Measurements from ENCODE around the gene ATXN7L3. TPM values are rescaled to one million over a fixed set of nuclear protein-coding genes. Genes with fewer than 3 reads are reported as not detected.

Gene ATXN7L3
- total and polyA plus RNA-seq, 9 of the 15 experiments (the other 6 are each of a cell fraction or from before 2014, with no cell fraction given) = 0.62 to 66.1 (median 33.2) TPM

GRCh38 chr17:44199553-44200477, at the start of gene ATXN7L3 (continued):
- TF ChIP-seq ATF6 (CRISPR knock-in tag; IDR thresholded peaks at IDR 0.05) = no peak
- TF ChIP-seq ZNF444 (CRISPR knock-in tag; IDR thresholded peaks at IDR 0.05) = no peak
- TF ChIP-seq ZNF318 (IDR thresholded peaks at IDR 0.05; ENCODE audit: borderline replicate concordance in 1 of 2, low read depth in 1 of 2) = no peak
- no peak for TF ChIP-seq HNRNPL (IDR thresholded peaks at IDR 0.05; ENCODE audit: low read depth, low read length)
- TF ChIP-seq XRCC4 (IDR thresholded peaks at IDR 0.05; ENCODE audit: extremely low read depth, insufficient read depth, insufficient read length) = no peak
- no peak for TF ChIP-seq ZSCAN32 (CRISPR knock-in tag; IDR thresholded peaks at IDR 0.05)
- TF ChIP-seq LCOR (CRISPR knock-in tag; IDR thresholded peaks at IDR 0.05) = no peak
- peak; percentile 78 for TF ChIP-seq MYC (IDR thresholded peaks at IDR 0.05; ENCODE audit: low read depth, low read length)
- no peak for TF ChIP-seq MYC (CRISPR knock-in tag; IDR thresholded peaks at IDR 0.05; ENCODE audit: borderline replicate concordance, low read depth)
- no peak for TF ChIP-seq IRF2 (CRISPR knock-in tag; IDR thresholded peaks at IDR 0.05)
- TF ChIP-seq ARID4B (CRISPR knock-in tag; IDR thresholded peaks at IDR 0.05) = no peak
- TF ChIP-seq SMARCA5 (IDR thresholded peaks at IDR 0.05) = no peak

Measured in K562 (cell line).